ENCODE data around the gene SF3A2.

SF3A2 gene

DNA sequence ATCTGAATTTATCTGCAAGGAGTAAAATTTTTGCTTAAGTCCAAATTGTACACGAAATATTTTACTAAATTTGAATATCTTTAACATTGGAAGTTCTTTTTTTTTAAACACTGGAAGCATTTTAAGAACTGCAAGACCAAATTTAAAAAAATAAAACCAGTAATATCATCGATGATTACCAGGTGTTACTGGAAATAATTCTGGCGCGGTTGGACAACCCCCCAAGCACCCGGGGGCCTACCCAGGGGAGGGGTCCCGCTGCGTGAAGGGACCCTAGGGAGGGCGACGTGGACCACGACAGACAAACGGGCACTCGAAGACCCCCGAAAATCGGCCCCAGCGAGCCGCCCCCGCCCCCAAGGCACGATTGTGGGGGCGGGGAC, 32.2 kb downstream of the SF3A2 start:
- peak overlapping the region; percentile 78 for H3K4me3 ChIP-seq (ENCODE audit: low read depth, low read length)
- POLR2A ChIA-PET, result no interaction called here
- TF ChIP-seq ZNF266 (tag by site-specific recombination; IDR thresholded peaks at IDR 0.05; ENCODE audit: low read depth) (no peak), BCL11A (tag by site-specific recombination; IDR thresholded peaks at IDR 0.05; ENCODE audit: low read depth) (no peak), ZFHX2 (tag by site-specific recombination; conservative IDR thresholded peaks at IDR 0.05) (peak; percentile 69; the same call in 1 of the 2 replicates), ZNF561 (tag by site-specific recombination; IDR thresholded peaks at IDR 0.05; ENCODE audit: borderline replicate concordance) (no peak), EGR2 (tag by site-specific recombination; IDR thresholded peaks at IDR 0.05; ENCODE audit: low read depth) (peak; percentile 45; the same call in 1 of the 2 replicates), ZNF629 (tag by site-specific recombination; IDR thresholded peaks at IDR 0.05) (no peak), ZNF830 (tag by site-specific recombination; IDR thresholded peaks at IDR 0.05; ENCODE audit: low read depth) (no peak), ZNF133 (tag by site-specific recombination; IDR thresholded peaks at IDR 0.05) (no peak), MEIS1 (CRISPR knock-in tag; IDR thresholded peaks at IDR 0.05; ENCODE audit: borderline replicate concordance) (no peak), ZBTB8A (tag by site-specific recombination; IDR thresholded peaks at IDR 0.05) (no peak), ZNF155 (tag by site-specific recombination; IDR thresholded peaks at IDR 0.05) (no peak), ZFP3 (tag by site-specific recombination; IDR thresholded peaks at IDR 0.05; ENCODE audit: low read depth) (no peak), FEZF1 (tag by site-specific recombination; IDR thresholded peaks at IDR 0.05) (no peak), REPIN1 (tag by site-specific recombination; IDR thresholded peaks at IDR 0.05; ENCODE audit: low read depth) (no peak), ZNF335 (tag by site-specific recombination; conservative IDR thresholded peaks at IDR 0.05) (peak; percentile 82), ZNF677 (tag by site-specific recombination; IDR thresholded peaks at IDR 0.05) (0 out of 2 replicates have a peak, but pooled peaks have one; percentile 20), ZNF664 (tag by site-specific recombination; IDR thresholded peaks at IDR 0.05) (no peak)
- TF ChIP-seq, protein P1, sequence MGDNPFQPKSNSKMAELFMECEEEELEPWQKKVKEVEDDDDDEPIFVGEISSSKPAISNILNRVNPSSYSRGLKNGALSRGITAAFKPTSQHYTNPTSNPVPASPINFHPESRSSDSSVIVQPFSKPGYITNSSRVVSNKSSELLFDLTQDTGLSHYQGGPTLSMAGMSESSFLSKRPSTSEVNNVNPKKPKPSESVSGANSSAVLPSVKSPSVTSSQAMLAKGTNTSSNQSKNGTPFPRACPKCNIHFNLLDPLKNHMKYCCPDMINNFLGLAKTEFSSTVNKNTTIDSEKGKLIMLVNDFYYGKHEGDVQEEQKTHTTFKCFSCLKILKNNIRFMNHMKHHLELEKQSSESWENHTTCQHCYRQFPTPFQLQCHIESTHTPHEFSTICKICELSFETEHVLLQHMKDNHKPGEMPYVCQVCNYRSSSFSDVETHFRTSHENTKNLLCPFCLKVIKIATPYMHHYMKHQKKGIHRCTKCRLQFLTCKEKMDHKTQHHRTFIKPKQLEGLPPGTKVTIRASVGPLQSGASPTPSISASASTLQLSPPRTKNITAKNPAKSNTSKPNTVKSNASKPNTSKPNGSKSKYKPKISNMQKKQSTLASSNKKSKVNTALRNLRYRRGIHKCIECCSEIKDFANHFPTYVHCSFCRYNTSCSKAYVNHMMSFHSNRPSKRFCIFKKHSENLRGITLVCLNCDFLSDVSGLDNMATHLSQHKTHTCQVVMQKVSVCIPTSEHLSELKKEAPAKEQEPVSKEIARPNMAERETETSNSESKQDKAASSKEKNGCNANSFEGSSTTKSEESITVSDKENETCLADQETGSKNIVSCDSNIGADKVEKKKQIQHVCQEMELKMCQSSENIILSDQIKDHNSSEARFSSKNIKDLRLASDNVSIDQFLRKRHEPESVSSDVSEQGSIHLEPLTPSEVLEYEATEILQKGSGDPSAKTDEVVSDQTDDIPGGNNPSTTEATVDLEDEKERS (tag by site-specific recombination; IDR thresholded peaks at IDR 0.05), result no peak
- TF ChIP-seq, protein P2, sequence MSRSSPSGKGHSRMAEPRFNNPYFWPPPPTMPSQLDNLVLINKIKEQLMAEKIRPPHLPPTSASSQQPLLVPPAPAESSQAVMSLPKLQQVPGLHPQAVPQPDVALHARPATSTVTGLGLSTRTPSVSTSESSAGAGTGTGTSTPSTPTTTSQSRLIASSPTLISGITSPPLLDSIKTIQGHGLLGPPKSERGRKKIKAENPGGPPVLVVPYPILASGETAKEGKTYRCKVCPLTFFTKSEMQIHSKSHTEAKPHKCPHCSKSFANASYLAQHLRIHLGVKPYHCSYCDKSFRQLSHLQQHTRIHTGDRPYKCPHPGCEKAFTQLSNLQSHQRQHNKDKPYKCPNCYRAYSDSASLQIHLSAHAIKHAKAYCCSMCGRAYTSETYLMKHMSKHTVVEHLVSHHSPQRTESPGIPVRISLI (tag by site-specific recombination; IDR thresholded peaks at IDR 0.05), result no peak
- TF ChIP-seq, protein P3, sequence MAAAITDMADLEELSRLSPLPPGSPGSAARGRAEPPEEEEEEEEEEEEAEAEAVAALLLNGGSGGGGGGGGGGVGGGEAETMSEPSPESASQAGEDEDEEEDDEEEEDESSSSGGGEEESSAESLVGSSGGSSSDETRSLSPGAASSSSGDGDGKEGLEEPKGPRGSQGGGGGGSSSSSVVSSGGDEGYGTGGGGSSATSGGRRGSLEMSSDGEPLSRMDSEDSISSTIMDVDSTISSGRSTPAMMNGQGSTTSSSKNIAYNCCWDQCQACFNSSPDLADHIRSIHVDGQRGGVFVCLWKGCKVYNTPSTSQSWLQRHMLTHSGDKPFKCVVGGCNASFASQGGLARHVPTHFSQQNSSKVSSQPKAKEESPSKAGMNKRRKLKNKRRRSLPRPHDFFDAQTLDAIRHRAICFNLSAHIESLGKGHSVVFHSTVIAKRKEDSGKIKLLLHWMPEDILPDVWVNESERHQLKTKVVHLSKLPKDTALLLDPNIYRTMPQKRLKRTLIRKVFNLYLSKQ (tag by site-specific recombination; IDR thresholded peaks at IDR 0.05; ENCODE audit: borderline replicate concordance), result no peak
- TF ChIP-seq, protein P4, sequence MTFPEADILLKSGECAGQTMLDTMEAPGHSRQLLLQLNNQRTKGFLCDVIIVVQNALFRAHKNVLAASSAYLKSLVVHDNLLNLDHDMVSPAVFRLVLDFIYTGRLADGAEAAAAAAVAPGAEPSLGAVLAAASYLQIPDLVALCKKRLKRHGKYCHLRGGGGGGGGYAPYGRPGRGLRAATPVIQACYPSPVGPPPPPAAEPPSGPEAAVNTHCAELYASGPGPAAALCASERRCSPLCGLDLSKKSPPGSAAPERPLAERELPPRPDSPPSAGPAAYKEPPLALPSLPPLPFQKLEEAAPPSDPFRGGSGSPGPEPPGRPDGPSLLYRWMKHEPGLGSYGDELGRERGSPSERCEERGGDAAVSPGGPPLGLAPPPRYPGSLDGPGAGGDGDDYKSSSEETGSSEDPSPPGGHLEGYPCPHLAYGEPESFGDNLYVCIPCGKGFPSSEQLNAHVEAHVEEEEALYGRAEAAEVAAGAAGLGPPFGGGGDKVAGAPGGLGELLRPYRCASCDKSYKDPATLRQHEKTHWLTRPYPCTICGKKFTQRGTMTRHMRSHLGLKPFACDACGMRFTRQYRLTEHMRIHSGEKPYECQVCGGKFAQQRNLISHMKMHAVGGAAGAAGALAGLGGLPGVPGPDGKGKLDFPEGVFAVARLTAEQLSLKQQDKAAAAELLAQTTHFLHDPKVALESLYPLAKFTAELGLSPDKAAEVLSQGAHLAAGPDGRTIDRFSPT (tag by site-specific recombination; IDR thresholded peaks at IDR 0.05), result no peak
- TF ChIP-seq, protein P5, sequence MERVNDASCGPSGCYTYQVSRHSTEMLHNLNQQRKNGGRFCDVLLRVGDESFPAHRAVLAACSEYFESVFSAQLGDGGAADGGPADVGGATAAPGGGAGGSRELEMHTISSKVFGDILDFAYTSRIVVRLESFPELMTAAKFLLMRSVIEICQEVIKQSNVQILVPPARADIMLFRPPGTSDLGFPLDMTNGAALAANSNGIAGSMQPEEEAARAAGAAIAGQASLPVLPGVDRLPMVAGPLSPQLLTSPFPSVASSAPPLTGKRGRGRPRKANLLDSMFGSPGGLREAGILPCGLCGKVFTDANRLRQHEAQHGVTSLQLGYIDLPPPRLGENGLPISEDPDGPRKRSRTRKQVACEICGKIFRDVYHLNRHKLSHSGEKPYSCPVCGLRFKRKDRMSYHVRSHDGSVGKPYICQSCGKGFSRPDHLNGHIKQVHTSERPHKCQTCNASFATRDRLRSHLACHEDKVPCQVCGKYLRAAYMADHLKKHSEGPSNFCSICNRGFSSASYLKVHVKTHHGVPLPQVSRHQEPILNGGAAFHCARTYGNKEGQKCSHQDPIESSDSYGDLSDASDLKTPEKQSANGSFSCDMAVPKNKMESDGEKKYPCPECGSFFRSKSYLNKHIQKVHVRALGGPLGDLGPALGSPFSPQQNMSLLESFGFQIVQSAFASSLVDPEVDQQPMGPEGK (tag by site-specific recombination; IDR thresholded peaks at IDR 0.05), result peak; percentile 91
- TF ChIP-seq, protein P6, sequence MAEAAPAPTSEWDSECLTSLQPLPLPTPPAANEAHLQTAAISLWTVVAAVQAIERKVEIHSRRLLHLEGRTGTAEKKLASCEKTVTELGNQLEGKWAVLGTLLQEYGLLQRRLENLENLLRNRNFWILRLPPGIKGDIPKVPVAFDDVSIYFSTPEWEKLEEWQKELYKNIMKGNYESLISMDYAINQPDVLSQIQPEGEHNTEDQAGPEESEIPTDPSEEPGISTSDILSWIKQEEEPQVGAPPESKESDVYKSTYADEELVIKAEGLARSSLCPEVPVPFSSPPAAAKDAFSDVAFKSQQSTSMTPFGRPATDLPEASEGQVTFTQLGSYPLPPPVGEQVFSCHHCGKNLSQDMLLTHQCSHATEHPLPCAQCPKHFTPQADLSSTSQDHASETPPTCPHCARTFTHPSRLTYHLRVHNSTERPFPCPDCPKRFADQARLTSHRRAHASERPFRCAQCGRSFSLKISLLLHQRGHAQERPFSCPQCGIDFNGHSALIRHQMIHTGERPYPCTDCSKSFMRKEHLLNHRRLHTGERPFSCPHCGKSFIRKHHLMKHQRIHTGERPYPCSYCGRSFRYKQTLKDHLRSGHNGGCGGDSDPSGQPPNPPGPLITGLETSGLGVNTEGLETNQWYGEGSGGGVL (tag by site-specific recombination; IDR thresholded peaks at IDR 0.05), result no peak

More for the DNA sequence above, 32.2 kb downstream of the SF3A2 start:
- peak overlapping the region; percentile 42; the same call in 1 of the 2 replicates for H3K27ac ChIP-seq (ENCODE audit: extremely low read depth, low read depth, low read length)
- no peaks in the 10 kb centered on the region for H3K9me3 ChIP-seq (ENCODE audit: control insufficient read depth, insufficient read depth, low read depth, low read length)
- peaks cover 6 to 22% of the 10 kb centered on the region in 2 experiments; a peak in 2 of 3 replicates for H3K36me3 ChIP-seq (ENCODE audit: control insufficient read depth in 2 of 2, insufficient read depth in 1 of 2, low read length in 2 of 2)
- CTCF ChIA-PET, result no interaction called here
- H3K4me1 ChIP-seq (ENCODE audit: control insufficient read depth, insufficient read depth, low read length), result 0 out of 2 replicates have a peak, but pooled peaks cover 5% of the 10 kb centered on the region
